GM12873 (cell line): ENCODE measurements around the gene KIF12.

Experiments
- TF ChIP-seq, protein P1 (sequence below): IDR thresholded peaks from 2 replicates; pipeline ENCODE4 v1.5.1; 2012; ENCODE audit warnings: low read depth, mild to moderate bottlenecking, moderate library complexity, low read length, control low read depth; ENCODE audit not compliant: insufficient read depth; ENCODE audit errors: missing control alignments

The KIF12 gene

DNA sequence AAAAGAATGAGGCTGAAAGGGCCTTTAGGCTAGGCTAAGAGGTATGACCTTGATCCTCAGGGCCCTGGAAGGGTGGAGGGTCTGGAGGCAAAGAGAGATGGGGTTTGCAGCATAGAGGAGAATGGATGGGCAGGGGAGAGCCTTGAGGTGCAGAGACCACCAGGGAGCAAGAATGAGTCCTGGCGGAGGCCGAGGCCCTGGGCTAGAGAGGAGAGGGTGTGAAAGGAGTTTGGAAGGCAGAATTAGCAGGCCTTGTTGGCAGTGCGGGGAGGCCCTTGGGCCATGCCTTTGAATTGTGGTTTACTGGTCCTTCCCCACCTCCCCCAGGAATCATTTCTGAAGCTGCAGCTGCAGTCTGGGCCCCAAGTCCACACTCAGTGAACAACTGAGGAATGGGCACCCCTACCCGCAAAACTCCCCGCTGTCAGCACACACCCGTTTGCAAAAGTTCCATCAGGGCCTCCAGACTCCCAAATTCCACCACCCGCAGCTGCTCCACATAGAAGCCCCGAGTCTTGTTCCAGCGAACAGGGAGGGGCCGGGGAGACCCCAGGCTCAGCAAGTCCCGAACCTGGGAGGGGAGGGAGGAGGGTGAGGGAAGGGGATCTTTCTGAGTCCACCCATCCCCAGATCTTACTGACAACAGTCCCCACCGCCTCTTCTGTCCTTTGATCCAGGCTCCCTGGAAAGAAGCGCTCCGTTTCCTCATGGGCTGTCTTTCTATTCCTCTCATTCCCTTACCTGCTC, 2.1 kb downstream of the KIF12 start:
- TF ChIP-seq, protein P1, sequence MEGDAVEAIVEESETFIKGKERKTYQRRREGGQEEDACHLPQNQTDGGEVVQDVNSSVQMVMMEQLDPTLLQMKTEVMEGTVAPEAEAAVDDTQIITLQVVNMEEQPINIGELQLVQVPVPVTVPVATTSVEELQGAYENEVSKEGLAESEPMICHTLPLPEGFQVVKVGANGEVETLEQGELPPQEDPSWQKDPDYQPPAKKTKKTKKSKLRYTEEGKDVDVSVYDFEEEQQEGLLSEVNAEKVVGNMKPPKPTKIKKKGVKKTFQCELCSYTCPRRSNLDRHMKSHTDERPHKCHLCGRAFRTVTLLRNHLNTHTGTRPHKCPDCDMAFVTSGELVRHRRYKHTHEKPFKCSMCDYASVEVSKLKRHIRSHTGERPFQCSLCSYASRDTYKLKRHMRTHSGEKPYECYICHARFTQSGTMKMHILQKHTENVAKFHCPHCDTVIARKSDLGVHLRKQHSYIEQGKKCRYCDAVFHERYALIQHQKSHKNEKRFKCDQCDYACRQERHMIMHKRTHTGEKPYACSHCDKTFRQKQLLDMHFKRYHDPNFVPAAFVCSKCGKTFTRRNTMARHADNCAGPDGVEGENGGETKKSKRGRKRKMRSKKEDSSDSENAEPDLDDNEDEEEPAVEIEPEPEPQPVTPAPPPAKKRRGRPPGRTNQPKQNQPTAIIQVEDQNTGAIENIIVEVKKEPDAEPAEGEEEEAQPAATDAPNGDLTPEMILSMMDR, result no peak

DNA sequence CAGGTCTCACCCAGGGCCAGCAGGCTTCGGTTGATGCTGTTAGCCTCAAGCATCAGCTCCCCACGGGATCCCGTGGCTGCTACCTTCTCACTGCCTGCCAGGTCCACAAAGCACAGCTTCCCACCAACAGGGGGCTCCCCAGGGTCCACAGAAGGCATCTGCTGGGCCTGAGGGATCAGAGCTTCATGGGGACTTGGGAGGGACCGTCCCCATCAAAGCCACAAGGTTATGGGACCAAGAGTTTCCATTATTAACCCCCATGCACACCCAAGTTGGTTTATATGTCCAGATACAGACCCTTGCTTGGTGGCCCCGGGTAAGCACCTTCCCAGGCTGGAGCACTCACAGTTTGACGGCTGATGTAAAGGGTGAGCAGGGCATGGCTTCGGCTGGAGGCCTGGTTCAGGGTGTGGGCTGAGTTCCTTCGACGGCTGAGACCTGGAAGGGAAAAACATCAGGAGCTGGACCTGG, 3.0 kb downstream of the KIF12 start:
- TF ChIP-seq, protein P1, result peak; percentile 12

DNA sequence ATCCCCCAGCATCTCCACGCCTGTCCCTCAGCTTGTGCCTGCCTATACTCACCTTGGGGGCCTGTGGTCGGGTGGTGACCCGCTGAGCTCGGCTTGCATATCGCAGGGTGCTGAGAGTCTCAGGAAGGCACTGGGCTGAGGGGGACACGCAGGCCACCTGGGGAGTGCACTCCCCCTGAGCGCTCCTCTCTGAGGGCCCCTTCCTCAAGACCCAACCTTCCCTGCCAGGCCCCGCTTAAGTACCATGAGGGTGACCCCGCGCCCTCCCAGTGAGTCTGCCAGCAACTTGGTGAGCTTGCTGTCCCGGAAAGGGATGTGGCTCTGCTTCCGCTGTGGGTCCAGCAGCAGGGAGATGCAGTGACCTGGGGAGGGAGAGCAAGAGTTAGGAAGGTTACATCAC, 4.1 kb downstream of the KIF12 start:
- TF ChIP-seq, protein P1, result no peak

DNA sequence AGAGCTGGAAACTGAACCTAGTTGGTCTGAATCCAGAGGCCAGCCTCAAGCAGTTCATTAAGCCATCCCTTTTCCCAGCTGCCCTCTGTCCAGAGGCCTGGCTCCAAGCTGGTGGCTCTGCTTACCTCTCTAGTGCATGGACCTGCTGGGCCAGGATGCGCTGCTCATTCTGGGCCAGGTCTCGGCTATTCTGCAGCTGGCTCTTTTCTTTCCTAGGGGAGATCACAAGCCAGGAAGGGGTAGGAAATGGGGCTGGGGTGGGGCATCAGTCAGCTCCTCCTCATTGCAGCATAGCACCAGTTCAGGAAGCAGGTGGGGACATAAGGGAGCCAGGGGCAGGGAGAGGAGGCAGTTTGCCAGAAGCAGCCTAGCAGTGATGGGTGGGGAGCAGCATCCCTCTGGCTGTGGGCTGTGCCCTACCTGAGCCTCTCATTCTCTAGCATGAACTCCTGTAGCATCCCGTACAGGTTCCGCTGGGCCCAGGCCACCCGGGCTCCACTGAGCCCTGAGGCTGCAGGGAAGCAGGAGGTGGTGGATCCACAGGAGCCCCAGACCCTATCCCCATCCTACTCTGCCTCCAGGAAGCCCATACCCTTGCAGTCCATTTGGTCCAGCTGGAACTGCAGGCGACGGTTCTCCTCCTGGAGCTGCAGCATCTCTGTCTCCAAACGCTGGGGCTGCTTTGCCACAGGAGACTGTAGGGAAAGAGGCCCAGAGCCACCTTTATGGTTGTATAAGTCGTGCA, 5.2 kb downstream of the KIF12 start:
- TF ChIP-seq, protein P1, result no peak

DNA sequence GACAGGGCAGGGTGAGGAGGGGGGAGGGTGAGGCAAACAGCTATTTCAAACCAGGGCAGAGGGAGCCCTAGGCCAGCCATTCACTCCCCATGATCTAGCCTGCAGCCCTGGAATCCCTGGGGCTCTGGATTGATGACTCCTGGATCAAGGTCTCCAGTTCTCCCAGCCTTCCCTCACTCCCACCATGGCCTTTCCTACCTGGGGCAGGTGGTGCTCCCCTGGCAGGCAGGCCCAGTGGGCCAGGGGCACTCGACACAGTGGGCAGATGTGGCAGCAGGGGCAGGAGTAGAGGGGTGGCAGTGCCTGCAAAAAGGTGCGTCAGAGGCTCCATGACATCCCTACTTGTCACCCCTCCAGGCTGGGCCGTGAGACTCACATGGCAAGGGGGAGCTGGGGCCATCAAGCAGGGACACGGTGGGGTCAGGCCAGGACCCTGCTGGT, 6.0 kb downstream of the KIF12 start:
- TF ChIP-seq, protein P1, result no peak

DNA sequence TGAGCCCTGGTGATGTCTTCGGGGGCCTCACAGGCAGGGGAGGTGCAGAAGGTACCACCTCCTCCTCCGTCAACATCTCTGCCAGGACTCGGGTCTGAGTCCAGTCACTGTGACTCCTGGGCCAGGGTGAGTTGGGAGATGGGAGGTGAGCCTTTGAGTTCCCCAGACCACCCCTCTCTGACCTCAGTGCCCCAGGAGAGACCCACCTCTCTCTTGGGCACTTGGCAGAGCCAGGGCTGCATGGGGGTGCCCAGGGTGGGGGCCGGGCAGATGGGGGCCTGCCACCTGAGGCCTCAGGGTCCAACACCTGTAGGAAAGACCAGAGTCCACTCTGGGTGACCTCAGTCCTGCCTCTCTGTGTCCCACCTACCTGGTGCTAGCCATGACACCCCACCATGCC, 6.8 kb downstream of the KIF12 start:
- TF ChIP-seq, protein P1, result no peak

DNA sequence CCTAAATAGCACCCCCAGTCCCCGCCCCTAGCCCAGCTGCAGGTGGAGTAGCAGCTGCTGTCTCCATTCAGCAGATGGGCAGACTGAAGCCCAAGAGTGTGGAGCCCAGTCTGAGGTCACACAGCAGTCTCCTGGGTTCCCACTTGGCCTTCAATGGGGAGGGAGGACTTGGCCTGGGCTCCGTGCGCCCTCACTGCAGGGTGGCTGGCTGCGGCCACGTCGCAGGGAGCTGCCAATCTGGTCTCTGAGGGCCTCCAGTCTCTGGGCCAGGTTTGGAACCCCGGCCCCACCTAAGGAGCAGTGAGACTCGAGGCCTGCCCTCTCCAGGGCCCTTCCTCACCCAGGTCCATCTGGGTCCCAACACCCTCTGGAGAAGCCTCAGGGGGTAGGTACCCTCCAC, 7.4 kb downstream of the KIF12 start:
- TF ChIP-seq, protein P1, result no peak
